ENCODE measurements around the gene G6PC1. TPM values are rescaled to one million over a fixed set of nuclear protein-coding genes. Genes with fewer than 3 reads are reported as not detected.
A peak's percentile ranks its signal among the peaks of the same experiment; 100 is the strongest.

Gene G6PC1
- total and polyA plus RNA-seq, 2 of the 13 experiments (the other 11 are each of a cell fraction or from before 2014, with no cell fraction given) = 1.7 to 37.9 TPM

DNA sequence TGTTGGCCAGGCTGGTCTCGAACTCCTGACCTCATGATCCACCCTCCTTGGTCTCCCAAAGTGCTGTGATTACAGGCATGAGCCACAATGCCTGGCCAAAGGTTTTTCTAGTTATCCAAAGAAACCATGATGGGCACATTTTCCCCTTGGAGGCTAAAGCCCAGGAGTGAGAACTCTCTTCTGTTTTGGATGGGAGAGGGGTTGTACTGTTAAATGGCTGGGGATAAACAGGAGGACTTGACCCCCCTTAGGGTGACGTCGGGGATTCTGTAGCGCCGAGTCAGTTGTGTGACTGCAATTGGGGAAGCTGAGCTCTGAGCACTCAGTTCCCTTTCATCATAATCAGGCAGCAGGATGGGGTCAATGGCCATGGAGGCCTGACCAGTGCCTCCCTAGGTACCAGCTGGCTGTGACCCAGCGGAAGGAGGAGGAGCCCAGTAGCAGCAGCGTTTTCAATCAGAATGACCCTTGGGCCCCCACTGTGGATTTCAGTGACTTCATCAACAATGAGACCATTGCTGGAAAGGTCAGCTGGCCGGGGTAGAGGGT, 45.5 kb upstream of the G6PC1 start (continued):
- TF ChIP-seq ZSCAN25 (CRISPR knock-in tag; IDR thresholded peaks at IDR 0.05) (no peak), MIXL1 (CRISPR knock-in tag; IDR thresholded peaks at IDR 0.05) (peak; percentile 38; the same call in 1 of the 2 replicates), POLR2A (IDR thresholded peaks at IDR 0.05; ENCODE audit: insufficient read depth in 1 of 2, low read depth in 2 of 2, low read length in 2 of 2) (peak in 1 of 2 experiments; percentile 39; a peak in 1 of 4 replicates), ZNF550 (CRISPR knock-in tag; IDR thresholded peaks at IDR 0.05; ENCODE audit: borderline replicate concordance) (0 out of 2 replicates have a peak, but pooled peaks have one; percentile 79), ZNF589 (CRISPR knock-in tag; conservative IDR thresholded peaks at IDR 0.05) (no peak), KLF15 (CRISPR knock-in tag; IDR thresholded peaks at IDR 0.05; ENCODE audit: borderline replicate concordance) (no peak), ZNF136 (CRISPR knock-in tag; IDR thresholded peaks at IDR 0.05; ENCODE audit: low read depth) (no peak), MIER3 (CRISPR knock-in tag; IDR thresholded peaks at IDR 0.05; ENCODE audit: borderline replicate concordance) (no peak), SRSF1 (optimal IDR thresholded peaks at IDR 0.05; ENCODE audit: low read depth, low read length) (no peak), REPIN1 (CRISPR knock-in tag; IDR thresholded peaks at IDR 0.05; ENCODE audit: borderline replicate concordance, low read depth) (0 out of 2 replicates have a peak, but pooled peaks have one; percentile 67), ZNF782 (CRISPR knock-in tag; IDR thresholded peaks at IDR 0.05; ENCODE audit: borderline replicate concordance) (0 out of 2 replicates have a peak, but pooled peaks have one; percentile 67), MED1 (CRISPR knock-in tag; IDR thresholded peaks at IDR 0.05) (peak; percentile 72), NAIF1 (CRISPR knock-in tag; IDR thresholded peaks at IDR 0.05; ENCODE audit: borderline replicate concordance) (0 out of 2 replicates have a peak, but pooled peaks have one; percentile 59), SOX5 (CRISPR knock-in tag; IDR thresholded peaks at IDR 0.05; ENCODE audit: borderline replicate concordance) (peak; percentile 57; the same call in 1 of the 2 replicates), HNRNPL (IDR thresholded peaks at IDR 0.05; ENCODE audit: low read depth, low read length) (no peak), ZNF251 (CRISPR knock-in tag; IDR thresholded peaks at IDR 0.05) (no peak)
- TF ChIP-seq, protein P1, sequence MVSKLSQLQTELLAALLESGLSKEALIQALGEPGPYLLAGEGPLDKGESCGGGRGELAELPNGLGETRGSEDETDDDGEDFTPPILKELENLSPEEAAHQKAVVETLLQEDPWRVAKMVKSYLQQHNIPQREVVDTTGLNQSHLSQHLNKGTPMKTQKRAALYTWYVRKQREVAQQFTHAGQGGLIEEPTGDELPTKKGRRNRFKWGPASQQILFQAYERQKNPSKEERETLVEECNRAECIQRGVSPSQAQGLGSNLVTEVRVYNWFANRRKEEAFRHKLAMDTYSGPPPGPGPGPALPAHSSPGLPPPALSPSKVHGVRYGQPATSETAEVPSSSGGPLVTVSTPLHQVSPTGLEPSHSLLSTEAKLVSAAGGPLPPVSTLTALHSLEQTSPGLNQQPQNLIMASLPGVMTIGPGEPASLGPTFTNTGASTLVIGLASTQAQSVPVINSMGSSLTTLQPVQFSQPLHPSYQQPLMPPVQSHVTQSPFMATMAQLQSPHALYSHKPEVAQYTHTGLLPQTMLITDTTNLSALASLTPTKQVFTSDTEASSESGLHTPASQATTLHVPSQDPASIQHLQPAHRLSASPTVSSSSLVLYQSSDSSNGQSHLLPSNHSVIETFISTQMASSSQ (IDR thresholded peaks at IDR 0.05; ENCODE audit: low read depth) = no peak
- TF ChIP-seq, protein P1 (CRISPR knock-in tag; IDR thresholded peaks at IDR 0.05; ENCODE audit: borderline replicate concordance) = no peak
- TF ChIP-seq, protein P2, sequence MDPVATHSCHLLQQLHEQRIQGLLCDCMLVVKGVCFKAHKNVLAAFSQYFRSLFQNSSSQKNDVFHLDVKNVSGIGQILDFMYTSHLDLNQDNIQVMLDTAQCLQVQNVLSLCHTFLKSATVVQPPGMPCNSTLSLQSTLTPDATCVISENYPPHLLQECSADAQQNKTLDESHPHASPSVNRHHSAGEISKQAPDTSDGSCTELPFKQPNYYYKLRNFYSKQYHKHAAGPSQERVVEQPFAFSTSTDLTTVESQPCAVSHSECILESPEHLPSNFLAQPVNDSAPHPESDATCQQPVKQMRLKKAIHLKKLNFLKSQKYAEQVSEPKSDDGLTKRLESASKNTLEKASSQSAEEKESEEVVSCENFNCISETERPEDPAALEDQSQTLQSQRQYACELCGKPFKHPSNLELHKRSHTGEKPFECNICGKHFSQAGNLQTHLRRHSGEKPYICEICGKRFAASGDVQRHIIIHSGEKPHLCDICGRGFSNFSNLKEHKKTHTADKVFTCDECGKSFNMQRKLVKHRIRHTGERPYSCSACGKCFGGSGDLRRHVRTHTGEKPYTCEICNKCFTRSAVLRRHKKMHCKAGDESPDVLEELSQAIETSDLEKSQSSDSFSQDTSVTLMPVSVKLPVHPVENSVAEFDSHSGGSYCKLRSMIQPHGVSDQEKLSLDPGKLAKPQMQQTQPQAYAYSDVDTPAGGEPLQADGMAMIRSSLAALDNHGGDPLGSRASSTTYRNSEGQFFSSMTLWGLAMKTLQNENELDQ (CRISPR knock-in tag; IDR thresholded peaks at IDR 0.05; ENCODE audit: borderline replicate concordance) = no peak
- TF ChIP-seq, protein P3, sequence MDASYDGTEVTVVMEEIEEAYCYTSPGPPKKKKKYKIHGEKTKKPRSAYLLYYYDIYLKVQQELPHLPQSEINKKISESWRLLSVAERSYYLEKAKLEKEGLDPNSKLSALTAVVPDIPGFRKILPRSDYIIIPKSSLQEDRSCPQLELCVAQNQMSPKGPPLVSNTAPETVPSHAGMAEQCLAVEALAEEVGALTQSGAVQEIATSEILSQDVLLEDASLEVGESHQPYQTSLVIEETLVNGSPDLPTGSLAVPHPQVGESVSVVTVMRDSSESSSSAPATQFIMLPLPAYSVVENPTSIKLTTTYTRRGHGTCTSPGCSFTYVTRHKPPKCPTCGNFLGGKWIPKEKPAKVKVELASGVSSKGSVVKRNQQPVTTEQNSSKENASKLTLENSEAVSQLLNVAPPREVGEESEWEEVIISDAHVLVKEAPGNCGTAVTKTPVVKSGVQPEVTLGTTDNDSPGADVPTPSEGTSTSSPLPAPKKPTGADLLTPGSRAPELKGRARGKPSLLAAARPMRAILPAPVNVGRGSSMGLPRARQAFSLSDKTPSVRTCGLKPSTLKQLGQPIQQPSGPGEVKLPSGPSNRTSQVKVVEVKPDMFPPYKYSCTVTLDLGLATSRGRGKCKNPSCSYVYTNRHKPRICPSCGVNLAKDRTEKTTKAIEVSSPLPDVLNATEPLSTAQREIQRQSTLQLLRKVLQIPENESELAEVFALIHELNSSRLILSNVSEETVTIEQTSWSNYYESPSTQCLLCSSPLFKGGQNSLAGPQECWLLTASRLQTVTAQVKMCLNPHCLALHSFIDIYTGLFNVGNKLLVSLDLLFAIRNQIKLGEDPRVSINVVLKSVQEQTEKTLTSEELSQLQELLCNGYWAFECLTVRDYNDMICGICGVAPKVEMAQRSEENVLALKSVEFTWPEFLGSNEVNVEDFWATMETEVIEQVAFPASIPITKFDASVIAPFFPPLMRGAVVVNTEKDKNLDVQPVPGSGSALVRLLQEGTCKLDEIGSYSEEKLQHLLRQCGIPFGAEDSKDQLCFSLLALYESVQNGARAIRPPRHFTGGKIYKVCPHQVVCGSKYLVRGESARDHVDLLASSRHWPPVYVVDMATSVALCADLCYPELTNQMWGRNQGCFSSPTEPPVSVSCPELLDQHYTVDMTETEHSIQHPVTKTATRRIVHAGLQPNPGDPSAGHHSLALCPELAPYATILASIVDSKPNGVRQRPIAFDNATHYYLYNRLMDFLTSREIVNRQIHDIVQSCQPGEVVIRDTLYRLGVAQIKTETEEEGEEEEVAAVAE (CRISPR knock-in tag; IDR thresholded peaks at IDR 0.05; ENCODE audit: borderline replicate concordance) = no peak

Data from HepG2 (cell line).